ENCODE measurements around the gene NSMF.

DNA sequence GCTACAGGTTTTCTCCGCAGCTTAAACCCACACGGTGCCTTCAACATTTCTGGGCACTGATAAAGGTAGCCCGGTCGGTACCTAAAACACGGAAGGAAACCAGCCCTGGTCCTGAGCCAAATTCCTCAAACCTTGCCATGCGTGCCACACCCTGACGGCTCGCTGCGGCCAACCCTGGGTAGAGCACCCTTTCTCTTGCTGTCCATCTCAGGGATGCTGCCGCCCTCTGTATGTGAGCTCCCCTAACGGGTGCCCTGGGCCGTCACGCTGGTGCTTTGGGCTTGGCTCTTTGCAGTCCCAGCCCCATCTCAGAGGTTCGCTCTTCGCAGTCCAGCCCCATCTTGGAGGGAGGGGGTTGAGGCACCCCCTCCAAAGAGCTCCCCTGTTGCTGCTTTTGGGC is 47.1 kb upstream of the NSMF start:
- TF ChIP-seq GATA3 (IDR thresholded peaks at IDR 0.05; ENCODE audit: low read depth, low read length) (no peak), GATA2 (IDR thresholded peaks at IDR 0.05; ENCODE audit: low read depth, low read length) (no peak)
